B cell (primary cell): ENCODE measurements around the gene MRPL22. TPM values are rescaled to one million over a fixed set of nuclear protein-coding genes. Genes with fewer than 3 reads are reported as not detected.

ENCODE experiments used
- ATAC-seq: fragments of 200-7000 bp; cut with Tn5 transposase; one replicate; pipeline ENCODE4 v1.10.0; 2021; ENCODE audit warnings: low read depth, mild to moderate bottlenecking, moderate number of reproducible peaks, moderate library complexity
- CTCF ChIA-PET: fragments of 350-600 bp; sonication (Branson Sonifier 250); formaldehyde crosslinking; loops from one replicate; lab custom pipeline; 2021; ENCODE audit warnings: antibody characterized with exemption, inconsistent platforms; lab: Charles Lee
- POLR2A ChIA-PET: fragments of 350-600 bp; sonication (Branson Sonifier 250); formaldehyde crosslinking; loops from one replicate; lab custom pipeline; 2021; ENCODE audit warnings: antibody characterized with exemption; lab: Charles Lee
- DNase-seq: peaks from one replicate; pipeline ENCODE4 v3.0.0; 2013
- H2AFZ ChIP-seq: 2 replicates; pipeline ENCODE4 v1.6.1; 2012; ENCODE audit warnings: mild to moderate bottlenecking, low read depth, low read length; ENCODE audit not compliant: insufficient read depth, poor library complexity, severe bottlenecking
- H3K27ac ChIP-seq, 2 donors: 1 replicate in 1 of 2; 2 replicates in 1 of 2; pipeline ENCODE4 v1.5.1; 2012 to 2013; ENCODE audit warnings: low read length in 2 of 2, mild to moderate bottlenecking in 2 of 2, moderate library complexity in 1 of 2
- H3K27me3 ChIP-seq, 4 experiments: fragments of 200-600 bp in 1 of 4; sonication (generic) in 1 of 4; replicated peaks in 1 of 4; 1 replicate in 2 of 4; 2 replicates in 2 of 4; pipeline versions ENCODE4 v1.6.1 to v1.7.0; 2013 to 2016; ENCODE audit warnings: low read length in 3 of 4, mild to moderate bottlenecking in 2 of 4, mixed read lengths in 1 of 4, moderate library complexity in 1 of 4; ENCODE audit not compliant: insufficient read depth in 4 of 4, control insufficient read depth in 3 of 4; ENCODE audit errors: control extremely low read depth in 1 of 4
- H3K36me3 ChIP-seq, 2 experiments: replicated peaks in 1 of 2; 1 replicate in 1 of 2; 2 replicates in 1 of 2; pipeline versions ENCODE4 v1.6.1 to v1.7.1; 2013; ENCODE audit warnings: low read length in 1 of 2; ENCODE audit not compliant: insufficient read depth in 2 of 2, control insufficient read depth in 1 of 2; ENCODE audit errors: control extremely low read depth in 1 of 2, extremely low read depth in 1 of 2
- H3K4me1 ChIP-seq, 2 donors: fragments of 200-600 bp in 1 of 2; sonication (generic) in 1 of 2; 1 replicate in 1 of 2; 2 replicates in 1 of 2; pipeline versions ENCODE4 v1.5.1 to v1.6.1; 2013 to 2017; ENCODE audit warnings: low read length in 2 of 2; ENCODE audit not compliant: control insufficient read depth in 2 of 2, insufficient read depth in 2 of 2
- H3K4me2 ChIP-seq: replicated peaks from 2 replicates; pipeline ENCODE3; 2012; ENCODE audit warnings: mild to moderate bottlenecking, low read depth, low read length; ENCODE audit not compliant: poor library complexity, severe bottlenecking
- H3K4me3 ChIP-seq, 5 experiments: fragments of 200-600 bp in 1 of 5; sonication (generic) in 1 of 5; 1 replicate in 3 of 5; 2 replicates in 2 of 5; pipeline versions ENCODE4 v1.5.1 to v1.7.0; 2011 to 2016; ENCODE audit warnings: low read length in 4 of 5, mild to moderate bottlenecking in 4 of 5, low read depth in 2 of 5, control low read depth in 1 of 5, moderate library complexity in 1 of 5; ENCODE audit not compliant: insufficient read depth in 1 of 5; ENCODE audit errors: control extremely low read depth in 1 of 5, extremely low read depth in 1 of 5
- H3K79me2 ChIP-seq: fragments of 200-600 bp; sonication (generic); one replicate; pipeline ENCODE4 v1.6.0; 2016; ENCODE audit warnings: low read length; ENCODE audit not compliant: control insufficient read depth, insufficient read depth
- H3K9ac ChIP-seq: fragments of 200-600 bp; sonication (generic); 2 replicates; pipeline ENCODE4 v1.6.1; 2017; ENCODE audit warnings: mild to moderate bottlenecking, low read length, moderate library complexity
- H3K9me3 ChIP-seq, 3 donors: one replicate each; pipeline versions ENCODE4 v1.6.1 to v1.7.1; 2013; ENCODE audit warnings: low read length in 2 of 3; ENCODE audit not compliant: control insufficient read depth in 2 of 3, insufficient read depth in 1 of 3; ENCODE audit errors: control extremely low read depth in 1 of 3
- H4K20me1 ChIP-seq: 2 replicates; pipeline ENCODE4 v1.6.0; 2012; ENCODE audit warnings: mild to moderate bottlenecking, low read length; ENCODE audit not compliant: insufficient read depth, control insufficient read depth, poor library complexity, severe bottlenecking
- H3K27ac Mint-ChIP-seq: one replicate; pipeline ENCODE4 v1.8.0; 2021; ENCODE audit warnings: mixed read lengths
- H3K27me3 Mint-ChIP-seq: one replicate; pipeline ENCODE4 v1.8.0; 2021; ENCODE audit warnings: mixed read lengths
- H3K4me1 Mint-ChIP-seq: one replicate; pipeline ENCODE4 v1.8.0; 2021; ENCODE audit warnings: mixed read lengths
- H3K4me3 Mint-ChIP-seq: one replicate; pipeline ENCODE4 v1.8.0; 2021; ENCODE audit warnings: mixed read lengths
- H3K9me3 Mint-ChIP-seq: one replicate; pipeline ENCODE4 v1.8.0; 2022; ENCODE audit warnings: mixed read lengths; ENCODE audit not compliant: insufficient read depth
- CTCF ChIP-seq: fragments of 200-600 bp; IDR thresholded peaks from one replicate; pipeline ENCODE4 v1.8.0; 2022; ENCODE audit warnings: antibody characterized with exemption, mild to moderate bottlenecking
- EZH2 ChIP-seq: IDR thresholded peaks from 2 replicates; pipeline ENCODE4 v1.6.1; 2012; ENCODE audit warnings: borderline replicate concordance, low read depth, mild to moderate bottlenecking, moderate library complexity, low read length; ENCODE audit not compliant: insufficient read depth, poor library complexity, severe bottlenecking
- WGBS: methylation state at CpG from one replicate; pipeline ENCODE4 v1.1.5; 2013; ENCODE audit warnings: missing lambda C conversion rate; ENCODE audit not compliant: insufficient coverage; 5-methylcytosine and 5-hydroxymethylcytosine counted together
- intact Hi-C: fragments of 100-400 bp; cut with micrococcal nuclease; formaldehyde crosslinking; loops from one replicate; pipeline ENCODE4 v1.10.0; 2022
- polyA plus RNA-seq: library from polyadenylated mRNA; depleted of rRNA; stranded (reverse); fragments of >200 nt; gene quantifications from 2 replicates; pipeline ENCODE4 v1.2.3, GENCODE V29; 2012
- total RNA-seq, 2 donors: library from RNA; stranded (reverse); fragments of 120-200 nt in 1 of 2; gene quantifications; 1 replicate in 1 of 2; 2 replicates in 1 of 2; pipeline versions ENCODE4 v1.2.3 to v1.2.4, GENCODE V29; 2013 to 2022

The MRPL22 gene
- total and polyA plus RNA-seq, 2 donors (not counting 1 experiment from before 2014, with no cell fraction given) = 18.8 to 21.4 TPM

GRCh38 chr5:154971501-154971900, 30.6 kb downstream of the MRPL22 start:
- no peak overlapping the region for H3K27ac ChIP-seq
- no peak overlapping the region for H3K4me3 ChIP-seq
- CTCF ChIA-PET = no interaction called here
- no peak for ATAC-seq
- TF ChIP-seq CTCF (no peak), EZH2 (no peak)
- Mint-ChIP-seq H3K9me3 (peaks cover 3% of the 10 kb centered on the region), H3K4me3 (no peak overlapping the region), H3K27ac (no peak overlapping the region), H3K4me1 (no peaks in the 10 kb centered on the region), H3K27me3 (no peaks in the 10 kb centered on the region)
- WGBS = no CpG with 5 or more reads among the region's 2 CpGs
- H2AFZ ChIP-seq = no peak overlapping the region
- POLR2A ChIA-PET = no interaction called here
- H4K20me1 ChIP-seq = no peaks in the 10 kb centered on the region
- H3K36me3 ChIP-seq = peaks cover 0 to 18% of the 10 kb centered on the region in 2 experiments
- no peaks in the 10 kb centered on the region for H3K79me2 ChIP-seq
- no peak for DNase-seq
- no peaks in the 10 kb centered on the region for H3K27me3 ChIP-seq
- H3K4me2 ChIP-seq = no peak overlapping the region
- no peaks in the 10 kb centered on the region for H3K4me1 ChIP-seq
- intact Hi-C loops = no loop called here
- H3K9me3 ChIP-seq = peaks cover 0 to 8% (median 0%) of the 10 kb centered on the region in 3 donors
- no peak overlapping the region for H3K9ac ChIP-seq

GRCh38 chr5:154972476-154973080, 31.7 kb downstream of the MRPL22 start:
- intact Hi-C loops = no loop called here

More at GRCh38 chr5:154972476-154973080, 31.7 kb downstream of the MRPL22 start:
- Histone ChIP-seq H3K9me3 (peaks cover 0 to 8% (median 0%) of the 10 kb centered on the region in 3 donors), H3K27ac (no peak overlapping the region), H3K4me3 (no peak overlapping the region), H3K9ac (no peak overlapping the region), H3K27me3 (no peaks in the 10 kb centered on the region), H4K20me1 (no peaks in the 10 kb centered on the region), H2AFZ (no peak overlapping the region), H3K4me2 (no peak overlapping the region), H3K4me1 (no peaks in the 10 kb centered on the region), H3K36me3 (peaks cover 0 to 9% of the 10 kb centered on the region in 2 experiments), H3K79me2 (no peaks in the 10 kb centered on the region)
- H3K27me3 Mint-ChIP-seq = no peaks in the 10 kb centered on the region
- ChIA-PET CTCF (no interaction called here), POLR2A (no interaction called here)
- H3K4me1 Mint-ChIP-seq = no peaks in the 10 kb centered on the region
- H3K9me3 Mint-ChIP-seq = peaks cover 3% of the 10 kb centered on the region
- H3K27ac Mint-ChIP-seq = no peak overlapping the region
- no peak for ATAC-seq
- no peak for DNase-seq
- TF ChIP-seq CTCF = no peak
- TF ChIP-seq EZH2 = no peak
- WGBS = 62% methylated on average over 1 of the region's 2 CpGs
- no peak overlapping the region for H3K4me3 Mint-ChIP-seq
